ENCODE data around the gene GATB. TPM values are rescaled to one million over a fixed set of nuclear protein-coding genes. Genes with fewer than 3 reads are reported as not detected.

GATB gene
- total and polyA plus RNA-seq, 2 donors (not counting 3 experiments of a cell fraction or from before 2014, with no cell fraction given): 14.4 to 17.7 TPM

DNA sequence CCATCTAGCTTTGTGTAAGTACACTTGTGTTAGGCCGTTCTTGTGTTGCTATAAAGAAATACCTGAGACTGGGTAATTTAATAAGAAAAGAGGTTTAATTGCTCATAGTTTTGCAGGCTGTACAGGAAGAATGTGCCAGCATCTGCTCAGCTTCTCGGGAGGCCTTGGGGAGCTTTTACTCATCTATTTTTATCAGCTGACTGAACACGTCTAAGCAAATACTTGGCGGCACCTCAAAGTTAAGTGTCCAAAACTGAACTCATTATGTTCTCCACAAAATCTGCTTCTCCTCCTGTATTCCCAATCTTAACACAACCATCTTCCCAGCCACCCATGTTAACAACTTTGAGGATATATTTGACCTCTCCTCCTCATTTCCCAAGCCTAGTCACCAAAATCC, 42.4 kb upstream of the GATB start:
- CTCF ChIA-PET: interaction anchor here (0.9 to 2.6 kb wide), 3 partner anchors 9 to 583 kb away, joined by 3 to 18 read pairs (median 3); no protein-coding TSS in a partner anchor
- dilution Hi-C loops (cut with MboI; ENCODE audit: extremely low pct_ligation_motif_present, low sequenced_read_pairs): no loop called here
- Histone ChIP-seq H3K4me2 (ENCODE audit: insufficient read depth, low read length) (no peak overlapping the region), H3K9ac (replicated peaks; ENCODE audit: extremely low read depth, insufficient read depth, low read length) (no peak overlapping the region), H3K36me3 (ENCODE audit: control insufficient read depth in 2 of 2, extremely low read depth in 1 of 2, insufficient read depth in 2 of 2, low read length in 2 of 2) (no peaks in the 10 kb centered on the region), H3K79me2 (ENCODE audit: control insufficient read depth, insufficient read depth, low read length) (no peaks in the 10 kb centered on the region), H2AFZ (ENCODE audit: low read depth, low read length) (no peak overlapping the region), H3K4me1 (ENCODE audit: control insufficient read depth, extremely low read depth, insufficient read depth, low read length) (no peaks in the 10 kb centered on the region), H3K27ac (ENCODE audit: insufficient read depth, low read depth, low read length) (no peak overlapping the region), H3K9me3 (replicated peaks; ENCODE audit: control insufficient read depth, insufficient read depth, low read length) (no peaks in the 10 kb centered on the region), H3K9me1 (replicated peaks; ENCODE audit: control insufficient read depth, extremely low read depth, insufficient read depth, low read length) (no peaks in the 10 kb centered on the region), H3K4me3 (replicated peaks in 1 of 3; ENCODE audit: insufficient read depth in 1 of 3, low read depth in 1 of 3, low read length in 3 of 3) (no peak overlapping the region), H3K27me3 (ENCODE audit: control insufficient read depth in 2 of 2, insufficient read depth in 2 of 2, low read length in 2 of 2) (peaks cover 2% of the 10 kb centered on the region in 2 experiments), H4K20me1 (replicated peaks; ENCODE audit: control insufficient read depth, extremely low read depth, insufficient read depth, low read length) (no peaks in the 10 kb centered on the region)
- POLR2A ChIA-PET: no interaction called here
- intact Hi-C loops (cut with micrococcal nuclease): loop anchor here (5.0 kb wide), 1 partner anchor 584 kb away; no protein-coding TSS in a partner anchor
- FAIRE-seq (no peak), DNase-seq (ENCODE audit: low read depth, low spot score) (no peak)
- no TSS peak for BruUV-seq (replicated peaks)
- no peak for TF ChIP-seq FOS (IDR thresholded peaks at IDR 0.05; ENCODE audit: borderline replicate concordance, insufficient read depth, low read length)
- no peak for TF ChIP-seq MYC (IDR thresholded peaks at IDR 0.05; ENCODE audit: low read depth, low read length)
- TF ChIP-seq POLR2AphosphoS5 (IDR thresholded peaks at IDR 0.05; ENCODE audit: insufficient read depth, low read depth, low read length): no peak
- no peak for TF ChIP-seq GATA2 (IDR thresholded peaks at IDR 0.05; ENCODE audit: insufficient read depth, insufficient read length, low read depth, low read length)
- TF ChIP-seq, protein P1, sequence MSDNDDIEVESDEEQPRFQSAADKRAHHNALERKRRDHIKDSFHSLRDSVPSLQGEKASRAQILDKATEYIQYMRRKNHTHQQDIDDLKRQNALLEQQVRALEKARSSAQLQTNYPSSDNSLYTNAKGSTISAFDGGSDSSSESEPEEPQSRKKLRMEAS (IDR thresholded peaks at IDR 0.05; ENCODE audit: insufficient read depth, insufficient read length): no peak
- TF ChIP-seq, protein P2, sequence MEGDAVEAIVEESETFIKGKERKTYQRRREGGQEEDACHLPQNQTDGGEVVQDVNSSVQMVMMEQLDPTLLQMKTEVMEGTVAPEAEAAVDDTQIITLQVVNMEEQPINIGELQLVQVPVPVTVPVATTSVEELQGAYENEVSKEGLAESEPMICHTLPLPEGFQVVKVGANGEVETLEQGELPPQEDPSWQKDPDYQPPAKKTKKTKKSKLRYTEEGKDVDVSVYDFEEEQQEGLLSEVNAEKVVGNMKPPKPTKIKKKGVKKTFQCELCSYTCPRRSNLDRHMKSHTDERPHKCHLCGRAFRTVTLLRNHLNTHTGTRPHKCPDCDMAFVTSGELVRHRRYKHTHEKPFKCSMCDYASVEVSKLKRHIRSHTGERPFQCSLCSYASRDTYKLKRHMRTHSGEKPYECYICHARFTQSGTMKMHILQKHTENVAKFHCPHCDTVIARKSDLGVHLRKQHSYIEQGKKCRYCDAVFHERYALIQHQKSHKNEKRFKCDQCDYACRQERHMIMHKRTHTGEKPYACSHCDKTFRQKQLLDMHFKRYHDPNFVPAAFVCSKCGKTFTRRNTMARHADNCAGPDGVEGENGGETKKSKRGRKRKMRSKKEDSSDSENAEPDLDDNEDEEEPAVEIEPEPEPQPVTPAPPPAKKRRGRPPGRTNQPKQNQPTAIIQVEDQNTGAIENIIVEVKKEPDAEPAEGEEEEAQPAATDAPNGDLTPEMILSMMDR (IDR thresholded peaks at IDR 0.05; ENCODE audit: extremely low read depth in 1 of 2, insufficient read depth in 1 of 2, low read depth in 1 of 2, low read length in 2 of 2): no peak
- TF ChIP-seq POLR2A (IDR thresholded peaks at IDR 0.05; ENCODE audit: low read depth, low read length): no peak
- TF ChIP-seq JUN (IDR thresholded peaks at IDR 0.05; ENCODE audit: borderline replicate concordance, insufficient read depth, insufficient read length, low read depth): no peak
- TF ChIP-seq EZH2 (IDR thresholded peaks at IDR 0.05; ENCODE audit: borderline replicate concordance, low read depth, low read length, severe bottlenecking): no peak
